ENCODE measurements around the gene CEMIP.

GRCh38 chr15:80785811-80786354 is 6.7 kb downstream of the CEMIP start:
- TF ChIP-seq, protein P1, sequence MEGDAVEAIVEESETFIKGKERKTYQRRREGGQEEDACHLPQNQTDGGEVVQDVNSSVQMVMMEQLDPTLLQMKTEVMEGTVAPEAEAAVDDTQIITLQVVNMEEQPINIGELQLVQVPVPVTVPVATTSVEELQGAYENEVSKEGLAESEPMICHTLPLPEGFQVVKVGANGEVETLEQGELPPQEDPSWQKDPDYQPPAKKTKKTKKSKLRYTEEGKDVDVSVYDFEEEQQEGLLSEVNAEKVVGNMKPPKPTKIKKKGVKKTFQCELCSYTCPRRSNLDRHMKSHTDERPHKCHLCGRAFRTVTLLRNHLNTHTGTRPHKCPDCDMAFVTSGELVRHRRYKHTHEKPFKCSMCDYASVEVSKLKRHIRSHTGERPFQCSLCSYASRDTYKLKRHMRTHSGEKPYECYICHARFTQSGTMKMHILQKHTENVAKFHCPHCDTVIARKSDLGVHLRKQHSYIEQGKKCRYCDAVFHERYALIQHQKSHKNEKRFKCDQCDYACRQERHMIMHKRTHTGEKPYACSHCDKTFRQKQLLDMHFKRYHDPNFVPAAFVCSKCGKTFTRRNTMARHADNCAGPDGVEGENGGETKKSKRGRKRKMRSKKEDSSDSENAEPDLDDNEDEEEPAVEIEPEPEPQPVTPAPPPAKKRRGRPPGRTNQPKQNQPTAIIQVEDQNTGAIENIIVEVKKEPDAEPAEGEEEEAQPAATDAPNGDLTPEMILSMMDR (IDR thresholded peaks at IDR 0.05) = no peak
- TF ChIP-seq POLR2A (IDR thresholded peaks at IDR 0.05) (no peak), POLR2AphosphoS5 (IDR thresholded peaks at IDR 0.05) (no peak)

All from breast epithelium (tissue), 3 donors.